GM04503 (cell line): ENCODE measurements around the gene KY.
A peak's percentile ranks its signal among the peaks of the same experiment; 100 is the strongest.

Experiments
- DNase-seq: peaks from one replicate; pipeline ENCODE4 v3.0.0-alpha.2; 2012; ENCODE audit warnings: low read depth

Gene KY, protein sequence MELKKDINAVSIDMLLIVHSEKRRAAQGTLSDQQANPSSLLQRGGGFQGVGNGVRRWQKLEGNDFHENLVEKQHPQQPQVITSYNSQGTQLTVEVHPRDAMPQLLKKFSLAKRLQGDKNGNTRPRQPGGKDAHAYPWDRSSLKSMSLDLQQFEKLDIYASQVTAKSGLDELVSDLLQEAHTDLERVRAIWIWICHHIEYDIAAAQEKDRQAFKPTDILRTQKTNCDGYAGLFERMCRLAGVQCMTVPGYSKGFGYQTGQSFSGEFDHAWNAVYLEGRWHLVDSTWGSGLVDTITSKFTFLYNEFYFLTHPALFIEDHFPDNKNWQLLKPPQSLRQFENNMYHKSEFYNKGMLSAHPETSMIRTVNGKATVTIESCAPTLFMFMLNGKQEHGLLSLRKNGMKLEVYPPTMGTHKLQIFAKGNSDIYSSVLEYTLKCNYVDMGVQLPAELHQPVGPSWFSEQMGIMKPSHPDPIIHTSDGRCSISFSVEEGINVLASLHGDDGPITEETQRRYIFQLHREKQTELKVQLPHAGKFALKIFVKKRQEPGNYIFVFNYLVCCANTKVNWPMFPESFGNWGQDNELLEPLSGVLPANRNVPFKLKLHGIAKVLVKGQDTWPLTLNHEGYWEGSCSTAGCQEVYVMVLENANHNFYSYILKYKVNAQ

DNA sequence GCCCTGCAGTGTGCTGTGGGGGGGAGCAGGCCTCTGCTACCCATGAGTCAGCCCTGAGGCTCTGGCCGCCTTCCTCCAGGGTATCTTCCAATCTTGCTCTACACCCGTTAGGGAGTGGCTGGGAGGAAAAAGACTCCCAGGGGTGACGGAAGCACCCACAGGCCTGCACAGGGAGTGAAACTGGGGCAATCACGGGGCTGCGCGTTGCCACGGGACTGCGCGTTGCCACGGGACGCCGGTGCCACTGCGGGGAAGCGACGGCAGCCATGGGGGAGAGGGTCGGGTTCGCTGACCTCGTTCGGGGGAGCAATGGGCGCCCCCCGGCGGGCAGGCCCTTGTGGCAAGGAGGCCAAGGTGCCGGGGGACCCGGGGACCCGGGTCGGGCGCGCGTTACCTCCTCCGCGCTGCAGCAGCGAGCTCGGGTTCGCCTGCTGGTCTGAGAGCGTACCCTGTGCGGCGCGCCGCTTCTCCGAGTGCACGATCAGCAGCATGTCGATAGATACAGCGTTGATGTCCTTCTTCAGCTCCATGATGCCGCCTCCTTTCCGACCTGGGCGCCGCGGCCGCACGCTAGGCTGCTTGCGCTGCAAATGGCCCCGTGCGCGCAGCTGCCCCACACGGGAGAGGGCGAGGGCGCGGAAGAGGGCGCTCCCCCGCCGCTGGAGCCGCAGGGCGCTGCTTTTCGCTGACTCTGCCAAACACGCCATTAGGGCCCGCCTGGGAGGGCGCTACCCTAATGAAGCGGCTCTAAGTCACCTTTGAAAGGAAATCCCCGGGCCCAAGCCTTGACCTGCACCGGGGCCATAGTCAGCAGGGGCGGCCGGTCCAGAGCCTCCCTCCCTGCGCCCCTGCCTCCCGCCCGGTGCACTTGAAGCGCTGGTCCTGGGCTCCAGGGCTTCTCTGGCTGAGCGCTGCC is at the start of gene KY:
TSS of gene KY (minus strand) at position 592 of the 916 bp plus-strand sequence. CDS start at position 530, 62 bp downstream.
- no peak for DNase-seq

DNA sequence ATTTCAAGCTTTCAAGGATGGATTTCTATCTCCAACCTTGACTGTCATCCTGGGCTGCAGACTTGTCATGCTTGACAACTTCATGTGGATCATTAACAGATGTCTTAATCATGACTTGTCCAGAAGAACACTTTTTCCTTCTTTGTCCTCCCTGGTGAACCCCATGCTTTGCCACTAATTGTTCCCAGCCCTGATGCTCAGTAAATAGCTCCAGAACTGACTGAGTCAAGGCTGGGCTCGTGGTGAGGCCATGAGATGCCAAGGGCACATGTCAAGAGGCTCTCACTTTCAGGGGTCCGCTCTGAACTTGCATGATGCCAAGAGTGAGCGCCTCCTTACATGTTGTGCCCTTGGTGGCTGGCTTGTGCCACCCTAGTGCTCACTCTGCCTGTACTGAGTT is 48.9 kb upstream of the KY start:
- no peak for DNase-seq

DNA sequence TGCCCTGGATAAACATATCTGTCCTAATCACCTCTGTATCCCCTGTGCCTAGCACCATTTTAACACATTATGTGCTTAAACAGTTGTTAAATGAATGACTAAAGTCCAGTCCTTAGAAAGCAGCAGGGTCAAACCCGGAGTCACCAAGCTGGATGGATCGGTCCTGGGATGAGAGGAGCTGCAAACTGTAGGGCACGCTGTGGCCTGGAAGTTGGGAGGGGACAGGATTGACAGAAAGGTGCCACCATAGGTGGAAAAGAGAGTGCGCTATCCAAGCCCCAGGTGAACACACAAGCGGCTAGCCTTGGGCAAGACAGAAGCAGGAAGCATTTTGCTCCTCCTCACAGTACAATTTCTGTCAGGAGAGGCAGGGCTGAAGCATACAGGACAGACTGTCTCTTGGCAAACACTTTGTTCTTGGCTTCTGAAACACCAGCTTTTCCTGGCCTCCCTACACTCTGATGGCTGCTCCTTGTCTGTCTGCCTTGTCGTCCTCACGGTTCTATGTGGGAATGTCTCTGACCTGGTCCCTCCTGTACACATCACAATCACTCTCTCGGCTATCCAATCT is 48.4 kb upstream of the KY start:
- no peak for DNase-seq

DNA sequence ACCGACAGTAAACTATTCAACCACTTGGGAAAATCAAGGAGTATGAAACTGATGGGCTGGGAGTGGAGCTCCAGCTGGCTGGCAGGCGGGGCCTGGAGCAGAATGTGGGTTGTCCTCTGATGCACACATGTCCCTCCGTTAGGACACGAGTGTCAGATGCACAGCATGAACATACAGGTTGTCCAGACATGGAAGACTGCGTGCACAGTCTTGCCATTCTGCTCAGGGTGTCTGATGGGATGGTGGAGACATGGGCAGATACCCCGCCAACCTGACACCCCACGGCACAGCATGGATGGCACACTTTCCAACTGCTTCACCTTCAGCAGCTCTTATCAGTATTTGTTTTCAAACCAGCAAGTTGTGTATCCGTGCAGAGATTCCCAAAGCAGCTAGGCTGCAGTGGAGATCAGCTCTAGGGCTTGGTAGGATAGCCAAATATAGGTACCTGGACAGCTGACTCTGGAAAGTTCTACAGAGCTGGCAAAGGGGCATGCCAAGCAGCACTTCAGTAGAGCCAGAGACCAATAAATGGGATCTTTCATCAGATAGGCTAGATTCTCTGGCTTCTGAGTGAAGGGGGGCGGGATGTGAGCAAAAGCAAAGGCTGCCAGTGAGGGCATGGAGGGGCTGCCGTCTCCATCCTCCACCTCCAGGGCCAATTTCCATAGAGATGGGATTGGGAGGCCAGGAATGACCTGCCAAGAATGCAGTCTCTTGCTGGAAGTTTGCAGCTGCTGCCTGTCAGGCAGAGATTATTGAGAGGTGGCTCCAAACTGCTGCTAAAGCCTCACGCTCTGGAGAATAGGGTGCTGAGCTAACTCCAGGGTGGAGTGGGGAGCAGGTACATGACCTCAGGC is 47.2 kb upstream of the KY start:
- no peak for DNase-seq

DNA sequence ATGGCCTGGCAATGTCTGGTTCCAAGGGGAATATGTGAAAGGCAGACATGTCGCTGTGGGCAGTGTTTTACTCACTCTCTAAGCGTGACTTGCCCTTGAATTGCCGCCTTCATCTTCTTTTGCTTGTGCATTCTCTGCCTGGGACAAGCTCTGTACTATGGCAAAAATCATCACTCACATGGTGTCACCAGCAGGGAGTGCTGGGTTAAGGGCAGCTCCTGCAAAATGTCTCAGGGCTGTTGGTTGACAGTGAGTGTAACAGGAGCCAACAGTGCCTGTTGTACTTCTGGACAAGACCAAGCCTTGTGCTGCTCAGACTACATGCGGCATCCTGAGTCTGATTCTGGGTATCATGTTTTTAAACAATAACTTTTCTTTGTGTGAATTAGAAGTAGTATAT is 45.3 kb upstream of the KY start:
- no peak for DNase-seq

DNA sequence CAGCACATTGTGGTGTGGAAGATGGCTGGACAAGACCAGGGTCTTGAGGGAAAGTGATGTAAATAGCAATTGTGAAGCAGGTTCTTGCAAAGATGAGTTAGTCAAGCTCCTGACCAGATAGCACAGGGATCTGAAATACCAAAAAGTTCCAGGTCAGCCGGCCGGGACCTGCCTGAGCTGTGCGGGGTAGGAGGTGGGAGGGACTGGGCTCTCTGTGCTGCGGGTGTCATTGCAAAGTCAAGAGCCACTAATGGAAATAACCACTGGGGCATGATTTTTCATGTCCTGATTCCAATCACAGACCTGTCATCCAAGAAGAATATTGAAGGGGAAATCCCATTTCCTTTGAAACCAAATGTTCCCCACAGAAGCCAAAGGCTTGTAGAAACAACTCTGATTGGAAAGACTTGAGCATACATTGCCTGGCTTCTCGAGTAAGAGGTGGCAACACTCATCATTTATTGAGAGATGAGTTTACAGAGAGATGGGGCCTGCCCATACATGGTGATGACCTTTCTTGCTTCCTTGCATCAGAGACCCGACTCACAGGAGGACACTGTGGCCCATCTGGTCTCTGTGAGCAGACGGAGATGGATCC is 44.2 kb upstream of the KY start:
- DNase-seq, result no peak

DNA sequence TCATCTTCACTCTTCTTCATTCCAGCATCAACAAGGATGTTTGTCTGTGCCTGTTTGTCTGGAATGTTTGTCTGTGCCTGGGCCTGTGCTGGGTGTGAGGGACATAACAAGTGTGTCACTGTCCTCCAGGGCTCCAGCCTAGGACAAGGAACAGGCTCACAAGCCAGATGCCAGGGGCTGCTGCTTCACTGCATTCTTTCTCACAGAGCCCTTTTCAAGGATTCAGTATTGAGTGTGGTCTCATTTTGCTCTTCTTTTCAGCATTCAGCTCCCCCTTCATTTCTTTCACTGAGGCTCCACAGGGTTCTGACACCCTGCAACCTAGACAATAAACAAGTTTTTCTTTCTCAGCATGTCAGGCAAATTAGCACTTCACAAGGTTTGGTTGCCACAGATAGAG is 43.6 kb upstream of the KY start:
- DNase-seq, result no peak

DNA sequence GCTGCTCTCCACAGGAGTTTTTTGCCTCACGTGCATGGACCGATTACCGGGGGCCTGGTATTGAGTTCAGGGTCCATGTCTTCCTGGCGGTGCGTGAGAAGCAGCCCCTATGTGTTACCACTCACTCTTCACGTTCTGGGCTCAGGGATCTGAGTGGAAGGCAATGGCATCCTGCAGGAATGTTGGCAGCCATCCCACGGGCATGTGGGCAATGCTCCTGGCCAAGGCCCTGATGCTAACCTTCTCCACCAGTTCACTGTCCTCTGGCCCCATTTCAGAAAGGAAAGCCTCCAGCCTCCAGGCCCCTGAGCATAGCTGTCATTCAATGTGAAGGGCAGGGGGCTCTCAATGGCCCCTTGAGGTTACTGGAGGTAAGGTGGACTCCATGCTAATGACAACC is 43.0 kb upstream of the KY start:
- no peak for DNase-seq

DNA sequence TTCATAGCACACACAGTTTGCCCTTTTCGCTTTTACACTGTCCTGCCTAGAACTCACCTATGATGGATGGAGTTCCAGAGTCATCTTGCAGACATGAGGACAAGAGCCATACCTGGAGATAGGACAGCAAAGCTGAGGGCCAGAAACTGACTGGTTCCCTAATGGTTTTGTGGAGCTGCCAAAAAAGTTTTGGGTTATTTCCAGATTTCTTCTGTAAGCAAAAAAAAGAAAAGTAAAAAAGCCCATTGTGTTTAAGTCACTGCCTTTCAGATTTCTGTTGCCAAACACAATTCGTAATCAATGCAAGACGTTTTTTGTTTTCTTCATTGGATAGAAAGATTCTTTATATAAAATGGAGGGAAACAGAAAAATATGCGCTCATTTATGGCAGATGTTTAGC is 42.4 kb upstream of the KY start:
- DNase-seq, result no peak

DNA sequence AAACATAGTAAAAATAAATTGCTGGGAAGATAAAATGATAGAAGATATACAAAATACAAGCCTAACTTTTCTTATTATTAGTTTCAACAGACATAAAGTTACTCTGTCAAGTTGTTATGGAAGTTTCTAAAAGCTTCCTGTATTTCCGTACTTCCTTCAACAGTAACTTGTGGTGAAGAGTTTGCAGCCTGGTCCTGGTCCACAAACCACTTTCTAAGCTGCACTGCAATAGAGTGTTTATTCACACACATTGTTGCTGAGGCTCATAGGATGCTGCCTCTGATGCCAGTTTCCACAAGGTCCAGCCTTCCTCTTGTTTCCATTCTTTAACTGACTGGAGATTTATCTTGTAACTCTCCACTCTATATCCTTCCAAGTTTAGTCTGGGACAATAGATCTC is 39.4 kb upstream of the KY start:
- DNase-seq, result no peak

DNA sequence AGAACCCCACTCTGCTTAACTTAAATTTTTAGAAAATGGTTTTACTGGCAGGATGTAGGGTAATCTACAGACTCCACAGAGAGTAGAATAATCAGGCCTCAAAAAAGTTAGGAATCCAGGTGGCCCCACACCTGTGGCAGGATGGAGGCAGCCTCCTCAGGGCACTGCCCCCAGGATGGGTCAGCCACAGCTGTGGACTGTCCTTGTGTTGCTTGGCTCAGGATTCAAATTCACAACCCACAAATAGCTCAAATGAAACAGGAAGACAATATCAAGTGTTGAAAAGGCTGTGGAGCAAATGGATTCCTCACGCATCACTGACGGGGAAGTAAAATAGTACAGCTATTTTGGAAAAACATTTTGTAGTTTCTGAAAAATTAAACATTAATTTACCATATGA is 36.8 kb upstream of the KY start:
- DNase-seq, result no peak

DNA sequence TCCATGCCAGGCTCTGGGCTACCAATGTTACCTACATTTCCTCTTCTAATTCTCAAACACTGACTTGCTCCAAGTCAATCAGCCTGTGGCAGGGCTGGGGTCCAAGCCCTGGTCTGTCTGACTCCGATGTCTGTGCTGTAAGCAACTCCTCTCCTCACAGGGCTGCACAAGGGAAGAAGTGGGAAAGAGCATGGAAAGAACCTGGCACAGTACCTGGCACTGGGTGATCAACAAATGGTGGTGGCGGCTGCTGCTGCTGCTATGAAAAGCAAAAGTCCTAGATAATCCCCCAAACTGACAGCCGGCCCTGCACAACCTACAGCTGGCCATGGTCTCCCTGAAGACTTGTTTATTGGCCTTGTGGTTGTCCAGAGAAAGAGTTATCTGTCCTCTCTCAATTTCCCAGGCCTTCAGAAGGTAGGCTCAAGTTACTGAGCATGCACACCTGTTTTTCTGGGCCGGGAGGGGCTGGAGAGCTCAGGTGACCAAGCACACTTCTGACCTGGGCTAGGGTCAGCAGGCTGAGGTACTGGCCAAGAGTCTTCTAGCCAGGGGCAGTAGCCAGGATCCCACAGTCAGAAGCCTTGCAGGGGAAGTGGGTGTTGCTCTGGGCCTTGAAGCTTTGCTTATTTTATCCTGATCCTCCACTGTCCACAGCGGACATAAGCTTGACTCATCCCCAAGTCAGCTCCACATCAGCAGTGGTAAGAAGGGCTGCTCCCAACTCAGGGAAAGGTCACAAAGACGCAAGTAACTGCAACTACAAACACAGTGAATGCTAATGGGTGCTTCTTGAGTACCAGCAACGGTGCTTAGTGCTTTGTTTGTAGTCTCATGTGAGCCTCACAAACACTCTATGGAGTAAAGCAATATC is 35.3 kb upstream of the KY start:
- DNase-seq, result peak; percentile 60

DNA sequence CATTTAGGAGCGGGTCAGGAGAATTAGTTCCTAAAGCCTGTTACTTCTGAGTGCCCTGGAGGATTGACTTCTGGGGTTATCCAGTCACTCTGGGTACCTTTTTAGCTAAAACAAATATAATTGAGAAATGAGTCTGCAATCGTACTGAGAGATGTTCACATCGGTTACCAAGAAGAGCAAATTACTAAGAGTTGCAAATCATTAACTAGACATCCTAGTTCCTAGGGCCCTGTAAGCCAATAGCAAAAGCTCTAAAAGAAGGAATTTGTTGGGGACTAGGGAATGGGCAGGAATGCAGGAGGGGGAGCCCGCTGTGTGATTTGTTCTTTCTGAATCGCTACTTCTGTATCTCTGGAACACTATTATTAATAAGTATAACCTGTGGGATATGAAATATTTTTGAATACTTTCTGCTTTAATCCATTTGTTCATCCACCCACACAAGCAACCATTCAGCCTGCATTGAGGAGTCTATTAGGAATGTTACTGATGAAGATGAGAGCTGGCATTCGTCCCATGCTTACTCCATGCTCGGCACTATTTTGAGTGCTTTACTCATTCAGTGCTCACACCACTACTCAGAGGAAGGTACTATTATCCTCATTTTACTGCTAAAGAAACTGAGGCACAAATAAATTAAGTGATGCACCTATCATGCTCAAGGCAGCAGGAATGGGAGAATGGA is 31.5 kb upstream of the KY start:
- DNase-seq, result no peak

DNA sequence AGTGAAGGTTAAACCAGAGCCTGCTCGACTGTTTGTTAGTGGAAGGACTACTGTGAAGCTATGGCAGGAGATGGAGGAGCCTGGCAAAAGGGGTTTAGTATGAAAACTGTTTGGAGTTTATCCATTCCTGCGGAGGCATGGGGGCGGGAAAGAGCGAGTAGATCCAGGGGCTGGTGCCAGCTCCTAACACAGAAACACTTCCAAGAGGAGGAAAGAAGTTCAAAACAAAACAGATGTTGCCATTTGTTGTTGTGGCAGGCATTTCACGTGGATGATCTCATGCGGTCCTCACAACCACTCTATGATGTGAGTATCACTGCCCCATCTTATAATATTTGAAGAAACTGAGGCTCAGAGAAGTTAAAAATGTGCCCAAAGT is 30.7 kb upstream of the KY start:
- no peak for DNase-seq

DNA sequence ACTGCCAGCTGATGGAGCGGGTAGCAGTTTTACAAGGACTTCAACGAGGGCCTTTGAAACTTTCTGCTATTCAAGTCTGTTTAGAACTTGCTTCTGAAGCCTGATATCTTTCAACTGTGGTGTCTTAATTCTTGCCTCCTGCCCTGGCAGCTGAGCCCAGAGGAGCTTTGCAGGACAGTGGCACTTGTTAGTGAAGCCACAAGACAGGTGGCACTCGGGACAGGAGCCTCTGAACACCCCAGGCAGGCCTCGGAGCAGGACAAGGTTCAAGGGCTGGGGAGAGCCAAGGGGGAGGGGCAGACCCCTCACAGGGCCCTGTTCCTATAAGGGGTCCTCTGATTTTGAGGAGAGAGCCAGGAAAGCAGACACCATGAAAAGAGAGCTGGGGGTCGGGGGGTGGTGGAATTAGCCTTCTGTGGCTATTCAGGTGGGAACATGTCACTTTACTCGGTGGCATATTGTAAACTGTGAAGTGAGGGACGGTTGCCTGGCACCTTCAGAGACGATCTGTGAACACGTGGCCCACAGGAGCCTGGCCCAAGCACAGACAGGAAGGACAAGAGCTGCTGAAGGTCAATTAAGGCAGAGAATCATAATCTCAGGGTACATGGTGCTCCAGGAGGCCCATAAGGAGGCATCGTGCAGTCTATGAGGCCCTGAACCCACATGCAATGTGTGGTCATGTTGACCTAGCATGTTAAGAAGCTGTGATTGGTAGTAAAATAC is 30.1 kb upstream of the KY start:
- no peak for DNase-seq

DNA sequence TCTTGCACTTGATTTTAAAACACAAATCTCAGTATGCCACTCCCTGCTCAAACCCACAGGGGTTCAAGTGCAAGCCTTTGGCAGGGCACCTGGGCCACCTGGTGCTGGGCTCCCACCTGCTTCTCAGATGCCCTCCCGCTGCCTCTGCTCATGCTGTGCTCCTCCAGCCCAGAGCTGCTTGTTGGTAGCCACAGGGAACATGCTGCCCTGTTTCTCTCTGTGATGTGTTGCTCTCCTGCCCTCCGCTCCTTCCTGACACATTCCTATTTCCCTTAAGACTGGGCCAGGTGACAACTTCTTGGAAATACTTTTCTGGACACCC is 27.1 kb upstream of the KY start:
- no peak for DNase-seq

DNA sequence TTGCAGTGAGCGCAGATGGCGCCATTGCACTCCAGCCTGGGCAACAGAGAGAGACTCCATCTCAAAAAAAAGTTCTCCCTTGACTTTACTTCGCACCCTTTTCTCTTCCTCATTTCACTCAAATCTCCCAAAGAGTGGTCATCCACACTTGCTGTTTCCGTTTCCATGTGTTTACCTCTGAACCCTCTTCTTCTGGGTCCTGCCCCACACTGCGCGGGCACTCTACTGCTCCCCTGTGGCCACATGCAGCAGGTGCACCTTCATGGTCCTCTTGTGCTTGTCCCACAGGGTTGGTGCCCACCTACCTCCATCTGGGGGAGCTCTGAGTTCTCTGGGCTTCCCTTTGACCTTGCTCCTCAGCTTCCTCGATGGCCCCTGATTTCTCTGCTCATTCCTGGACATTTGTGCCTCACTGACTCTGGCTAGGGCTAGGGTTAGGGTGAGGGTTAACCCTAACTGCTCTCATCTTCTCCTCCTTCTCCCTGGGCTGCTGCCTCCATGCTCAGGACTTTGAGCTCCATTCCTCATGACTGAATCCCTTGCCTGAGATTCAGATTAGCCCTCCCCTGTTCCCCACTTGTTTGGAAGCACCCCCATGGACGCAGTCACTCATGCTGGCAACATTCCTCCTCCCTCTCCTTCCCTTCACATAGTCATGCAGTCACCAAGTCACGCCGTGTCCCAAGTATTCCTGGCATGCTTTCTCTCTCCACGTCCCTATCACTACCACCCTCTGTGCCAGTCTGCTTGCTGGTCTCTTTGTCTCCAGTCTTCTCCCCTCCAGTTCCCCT is 26.6 kb upstream of the KY start:
- no peak for DNase-seq

DNA sequence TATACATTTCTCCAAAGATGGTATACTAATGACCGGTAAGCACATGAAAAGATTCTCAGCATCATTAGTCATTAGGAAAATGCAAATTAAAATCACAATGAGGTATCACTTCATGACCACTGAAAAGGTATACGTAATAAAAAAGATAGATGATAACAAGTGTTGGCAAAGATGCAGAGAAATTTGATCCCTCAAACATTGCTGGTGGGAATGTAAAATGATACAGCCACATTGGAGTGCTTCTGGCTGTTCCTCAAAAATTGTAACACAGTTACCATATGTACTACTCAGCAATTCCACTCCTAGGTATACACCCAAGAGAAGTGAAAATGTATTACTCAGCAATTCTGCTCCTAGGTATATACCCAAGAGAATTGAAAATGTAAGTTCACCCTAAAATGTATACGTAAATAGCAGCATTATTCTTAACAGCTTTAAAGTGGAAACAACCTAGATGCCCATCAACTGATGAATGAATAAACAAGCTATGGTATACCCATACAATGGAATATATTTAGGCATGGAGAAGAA is 25.0 kb upstream of the KY start:
- DNase-seq, result no peak
